GM12878 (cell line): ENCODE data around the gene CREB3L4. TPM values are rescaled to one million over a fixed set of nuclear protein-coding genes. Genes with fewer than 3 reads are reported as not detected.

ENCODE experiments used
- ASH2L ChIP-seq: fragments of 300-600, 200-600 bp; sonication (generic); IDR thresholded peaks from 2 replicates; pipeline ENCODE4 v1.6.1; 2017; ENCODE audit warnings: low read depth, mild to moderate bottlenecking, borderline replicate concordance
- EGR1 ChIP-seq, 2 experiments: IDR thresholded peaks; 1 replicate in 1 of 2; 2 replicates in 1 of 2; pipeline ENCODE4 v1.6.1; 2011 to 2012; ENCODE audit warnings: low read depth in 2 of 2, low read length in 2 of 2, borderline replicate concordance in 1 of 2, mild to moderate bottlenecking in 1 of 2, moderate library complexity in 1 of 2
- GATAD2B ChIP-seq: fragments of 450-650 bp; conservative IDR thresholded peaks from 2 replicates; pipeline ENCODE4 v1.6.1; 2017; ENCODE audit warnings: low read depth, mild to moderate bottlenecking, moderate library complexity
- IKZF1 ChIP-seq: fragments of 450-650 bp; conservative IDR thresholded peaks from 2 replicates; pipeline ENCODE4 v1.6.1; 2017; ENCODE audit warnings: antibody characterized with exemption, mild to moderate bottlenecking
- JUND ChIP-seq: IDR thresholded peaks from 2 replicates; pipeline ENCODE4 v1.6.1; 2012; ENCODE audit warnings: low read depth, mild to moderate bottlenecking, low read length, improper control_type of control experiment, moderate library complexity
- KDM1A ChIP-seq: fragments of 200-600 bp; sonication (generic); IDR thresholded peaks from 2 replicates; pipeline ENCODE4 v1.6.1; 2016; ENCODE audit warnings: borderline replicate concordance
- MTA2 ChIP-seq: fragments of 450-650 bp; IDR thresholded peaks from 2 replicates; pipeline ENCODE4 v1.6.1; 2016; ENCODE audit warnings: low read depth, mild to moderate bottlenecking, moderate library complexity
- NFYA ChIP-seq: IDR thresholded peaks from 2 replicates; pipeline ENCODE4 v1.6.1; 2011; ENCODE audit warnings: low read depth, mild to moderate bottlenecking, low read length, improper control_type of control experiment, borderline replicate concordance
- NR2F1 ChIP-seq: fragments of 450-650 bp; conservative IDR thresholded peaks from 2 replicates; pipeline ENCODE4 v1.6.1; 2017; ENCODE audit warnings: mild to moderate bottlenecking
- POLR2AphosphoS5 ChIP-seq: IDR thresholded peaks from 2 replicates; pipeline ENCODE4 v1.6.1; 2011; ENCODE audit warnings: mild to moderate bottlenecking, low read length, inconsistent platforms
- PRDM15 ChIP-seq: fragments of 450-650 bp; formaldehyde crosslinking; IDR thresholded peaks from 2 replicates; pipeline ENCODE4 v1.4.0; 2020; ENCODE audit warnings: mild to moderate bottlenecking, moderate library complexity
- SIN3A ChIP-seq: IDR thresholded peaks from 2 replicates; pipeline ENCODE4 v1.6.1; 2012; ENCODE audit warnings: low read depth, low read length, improper control_type of control experiment
- SKIL ChIP-seq: fragments of 450-650 bp; IDR thresholded peaks from 2 replicates; pipeline ENCODE4 v1.6.1; 2017; ENCODE audit warnings: mild to moderate bottlenecking, low read depth, inconsistent platforms; ENCODE audit not compliant: poor library complexity, severe bottlenecking
- SMAD1 ChIP-seq: fragments of 450-650 bp; IDR thresholded peaks from 2 replicates; pipeline ENCODE4 v1.6.1; 2018; ENCODE audit warnings: mild to moderate bottlenecking, low read depth; ENCODE audit not compliant: partially characterized antibody
- SPI1 ChIP-seq: IDR thresholded peaks from 2 replicates; pipeline ENCODE4 v1.6.1; 2011; ENCODE audit warnings: low read depth, mild to moderate bottlenecking, low read length, moderate library complexity, borderline replicate concordance; ENCODE audit not compliant: insufficient read depth
- ZNF384 ChIP-seq: IDR thresholded peaks from 2 replicates; pipeline ENCODE4 v1.6.1; 2012; ENCODE audit warnings: low read depth, mild to moderate bottlenecking, low read length, improper control_type of control experiment, borderline replicate concordance
- ZSCAN29 ChIP-seq: fragments of 450-650 bp; IDR thresholded peaks from 2 replicates; pipeline ENCODE4 v1.6.1; 2017; ENCODE audit warnings: mild to moderate bottlenecking, moderate library complexity
- polyA plus RNA-seq, 11 experiments: library from polyadenylated mRNA; depleted of rRNA in 4 of 11; unstranded in 6 of 11; stranded (reverse) in 5 of 11; fragments of >200 nt; fragmentation: Nextera tagmentation in 4 of 11; fragmentation: Illumina TruSeq in 1 of 11; extraction: Ambion mirVana in 4 of 11; extraction: Trizol in 1 of 11; gene quantifications; 1 replicate in 1 of 11; 2 replicates in 10 of 11; pipeline versions ENCODE4 v1.2.1 to v1.2.3, GENCODE V29; 2011 to 2016; ENCODE audit warnings: inconsistent platforms in 2 of 11, missing spikeins in 2 of 11, low read depth in 1 of 11
- total RNA-seq, 4 experiments: library from RNA; depleted of rRNA in 3 of 4; stranded (reverse); fragments of >200 nt in 3 of 4; fragmentation: Illumina TruSeq in 1 of 4; extraction: Trizol in 1 of 4; gene quantifications; 2 replicates each; pipeline versions ENCODE4 v1.2.1 to v1.2.3, GENCODE V29; 2013 to 2021
- TF ChIP-seq, protein P1 (sequence below): IDR thresholded peaks from 2 replicates; pipeline ENCODE4 v1.6.1; 2011; ENCODE audit warnings: low read depth, low read length, improper control_type of control experiment, borderline replicate concordance
- TF ChIP-seq, protein P2 (sequence below): fragments of 450-650 bp; IDR thresholded peaks from 2 replicates; pipeline ENCODE4 v1.6.1; 2017; ENCODE audit warnings: borderline replicate concordance
- TF ChIP-seq, protein P3 (sequence below): IDR thresholded peaks from 2 replicates; pipeline ENCODE4 v1.6.1; 2012; ENCODE audit warnings: low read depth, low read length, improper control_type of control experiment

CREB3L4 gene
- total and polyA plus RNA-seq, 10 of the 15 experiments (the other 5 are each of a cell fraction or from before 2014, with no cell fraction given), result 9.7 to 14.0 (median 12.1) TPM

- TF ChIP-seq NR2F1 (no peak), SKIL (no peak), MTA2 (no peak), SIN3A (no peak), JUND (no peak), ZNF384 (0 out of 2 replicates have a peak, but pooled peaks have one; percentile 12), ZSCAN29 (no peak), ASH2L (no peak), KDM1A (no peak), SMAD1 (no peak), NFYA (no peak), PRDM15 (no peak), POLR2AphosphoS5 (no peak), EGR1 (IDR thresholded peaks at IDR 0.05; ENCODE audit: borderline replicate concordance in 1 of 2, low read depth in 2 of 2, low read length in 2 of 2) (peak in 1 of 2 experiments; percentile 83; a peak in 2 of 3 replicates), GATAD2B (no peak), IKZF1 (0 out of 2 replicates have a peak, but pooled peaks have one; percentile 6), SPI1 (no peak)
- TF ChIP-seq, protein P1, sequence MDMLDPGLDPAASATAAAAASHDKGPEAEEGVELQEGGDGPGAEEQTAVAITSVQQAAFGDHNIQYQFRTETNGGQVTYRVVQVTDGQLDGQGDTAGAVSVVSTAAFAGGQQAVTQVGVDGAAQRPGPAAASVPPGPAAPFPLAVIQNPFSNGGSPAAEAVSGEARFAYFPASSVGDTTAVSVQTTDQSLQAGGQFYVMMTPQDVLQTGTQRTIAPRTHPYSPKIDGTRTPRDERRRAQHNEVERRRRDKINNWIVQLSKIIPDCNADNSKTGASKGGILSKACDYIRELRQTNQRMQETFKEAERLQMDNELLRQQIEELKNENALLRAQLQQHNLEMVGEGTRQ, result no peak
- TF ChIP-seq, protein P2, sequence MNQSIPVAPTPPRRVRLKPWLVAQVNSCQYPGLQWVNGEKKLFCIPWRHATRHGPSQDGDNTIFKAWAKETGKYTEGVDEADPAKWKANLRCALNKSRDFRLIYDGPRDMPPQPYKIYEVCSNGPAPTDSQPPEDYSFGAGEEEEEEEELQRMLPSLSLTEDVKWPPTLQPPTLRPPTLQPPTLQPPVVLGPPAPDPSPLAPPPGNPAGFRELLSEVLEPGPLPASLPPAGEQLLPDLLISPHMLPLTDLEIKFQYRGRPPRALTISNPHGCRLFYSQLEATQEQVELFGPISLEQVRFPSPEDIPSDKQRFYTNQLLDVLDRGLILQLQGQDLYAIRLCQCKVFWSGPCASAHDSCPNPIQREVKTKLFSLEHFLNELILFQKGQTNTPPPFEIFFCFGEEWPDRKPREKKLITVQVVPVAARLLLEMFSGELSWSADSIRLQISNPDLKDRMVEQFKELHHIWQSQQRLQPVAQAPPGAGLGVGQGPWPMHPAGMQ, result no peak
- TF ChIP-seq, protein P3, sequence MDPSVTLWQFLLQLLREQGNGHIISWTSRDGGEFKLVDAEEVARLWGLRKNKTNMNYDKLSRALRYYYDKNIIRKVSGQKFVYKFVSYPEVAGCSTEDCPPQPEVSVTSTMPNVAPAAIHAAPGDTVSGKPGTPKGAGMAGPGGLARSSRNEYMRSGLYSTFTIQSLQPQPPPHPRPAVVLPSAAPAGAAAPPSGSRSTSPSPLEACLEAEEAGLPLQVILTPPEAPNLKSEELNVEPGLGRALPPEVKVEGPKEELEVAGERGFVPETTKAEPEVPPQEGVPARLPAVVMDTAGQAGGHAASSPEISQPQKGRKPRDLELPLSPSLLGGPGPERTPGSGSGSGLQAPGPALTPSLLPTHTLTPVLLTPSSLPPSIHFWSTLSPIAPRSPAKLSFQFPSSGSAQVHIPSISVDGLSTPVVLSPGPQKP, result no peak
Measured at GRCh38 chr1:153922076-153922971, 45.4 kb upstream of the CREB3L4 start (continued).
